Heart right ventricle (tissue), 16 donors: ENCODE measurements around the gene PRKCI. TPM values are rescaled to one million over a fixed set of nuclear protein-coding genes. Genes with fewer than 3 reads are reported as not detected.
A peak's percentile ranks its signal among the peaks of the same experiment; 100 is the strongest.
"Not testable (repeated sequence)": the region's sequence is repeated elsewhere in the genome, so short reads cannot be mapped to it uniquely, and the experiment has no call there.

Experiments
- ATAC-seq, 8 donors: fragments of 200-7000 bp; cut with Tn5 transposase; one replicate each; pipeline ENCODE4 v1.9.1; 2020; ENCODE audit warnings: mild to moderate bottlenecking in 8 of 8, moderate library complexity in 8 of 8, moderate number of reproducible peaks in 1 of 8
- DNase-seq, 2 donors: peaks; one replicate each; pipeline ENCODE4 v3.0.0-alpha.2; 2020
- H3K27ac ChIP-seq, 10 donors: fragments of 200-600 bp; sonication (generic) in 2 of 10; one replicate each; pipeline versions ENCODE4 v1.5.0 to v1.8.0; 2020 to 2022; ENCODE audit warnings: mild to moderate bottlenecking in 3 of 10
- H3K27me3 ChIP-seq, 7 donors: fragments of 200-600 bp; one replicate each; pipeline ENCODE4 v1.8.0; 2021 to 2022; ENCODE audit warnings: mild to moderate bottlenecking in 2 of 7
- H3K36me3 ChIP-seq, 9 donors: fragments of 200-600 bp; sonication (generic) in 1 of 9; one replicate each; pipeline versions ENCODE4 v1.5.0 to v1.8.0; 2020 to 2022; ENCODE audit warnings: mild to moderate bottlenecking in 2 of 9
- H3K4me1 ChIP-seq, 9 donors: fragments of 200-600 bp; sonication (generic) in 1 of 9; one replicate each; pipeline versions ENCODE4 v1.5.0 to v1.8.0; 2020 to 2022; ENCODE audit warnings: mild to moderate bottlenecking in 4 of 9
- H3K4me3 ChIP-seq, 10 donors: fragments of 200-600 bp; sonication (generic) in 2 of 10; one replicate each; pipeline versions ENCODE4 v1.5.0 to v1.8.0; 2020 to 2022; ENCODE audit warnings: mild to moderate bottlenecking in 7 of 10, moderate library complexity in 2 of 10
- H3K9me3 ChIP-seq, 11 donors: fragments of 200-600 bp in 10 of 11; sonication (generic) in 2 of 11; one replicate each; pipeline versions ENCODE4 v1.5.0 to v1.8.0; 2013 to 2022; ENCODE audit warnings: mild to moderate bottlenecking in 2 of 11, control low read depth in 1 of 11, moderate library complexity in 1 of 11
- WGBS, 2 donors: extraction: QIAGEN DNeasy Blood & Tissue Kit; methylation state at CpG; one replicate each; pipeline ENCODE4 v1.1.7; 2013; ENCODE audit warnings: inconsistent platforms in 1 of 2; 5-methylcytosine and 5-hydroxymethylcytosine counted together
- intact Hi-C, 10 donors: fragments of 100-400 bp; cut with DNase I; formaldehyde crosslinking; loops; one replicate each; pipeline versions ENCODE4 v1.11.1 to v1.14.2; 2022
- polyA plus RNA-seq, 2 donors: library from polyadenylated mRNA; stranded (reverse); fragments of 200-250 nt; gene quantifications; one replicate each; pipeline ENCODE4 v1.2.3, GENCODE V29; 2013
- total RNA-seq, 10 donors: library from RNA; stranded (reverse); fragmentation: NEBNext Ultra II Directional in 3 of 10; extraction: Animal tissue kit (Norgen Biotek cat#: 25700) in 3 of 10; gene quantifications; one replicate each; pipeline versions ENCODE4 v1.2.1 to v1.2.4, GENCODE V29; 2021 to 2023
- TF ChIP-seq, protein P1 (sequence below), 9 donors: fragments of 200-600 bp; sonication (generic) in 2 of 9; IDR thresholded peaks; one replicate each; pipeline versions ENCODE4 v1.5.0 to v1.8.0; 2021 to 2022; ENCODE audit warnings: antibody characterized with exemption in 9 of 9, mild to moderate bottlenecking in 5 of 9, moderate library complexity in 1 of 9
- donor health status: Arrhythmogenic right ventricular cardiomyopathy.
- donor health status: ischemic (EF 13 %, LVEDD 7.1; RV severe dilation, severe dysfunction).
- donor health status: healthy with polysubstance abuse.
- donor health status: DM: no; HTN: yes; CAD: no.
- donor health status: DM: no; HTN: no; CAD: no.
- donor health status: ischemic (EF 25% LVEDD 6.9; RV normal size, moderate dysfunction).
- donor health status: ischemic (EF 25% LVEDD 5.7; RV mildly dilated, moderate dysfunction).
- donor health status: healthy.
- donor health status: DM: yes; HTN: yes; CAD: no.
- donor health status: Ischemic cardiomyopathy.
- donor health status: ischemic (EF 35%, LVEDD 5.7; RV mildly dilated, moderate dysfunction).
- donor health status: nonischemic (EF 11% LVEDD 7.7; RV severe dilation, severe dysfunction).
- donor health status: DM: yes; HTN: yes; CAD: no.
- donor health status: PGD.
- donor health status: ischemic (EF 29% LVEDD 5.4; RV normal size, mild dysfunction).
- donor health status: nonischemic (EF 23%, LVEDD 6.1; RV moderate dilation, normal function).

The PRKCI gene
- total and polyA plus RNA-seq, 12 donors: 6.5 to 21.0 (median 13.1) TPM

- 13 to 14% methylated on average over 16 of the region's 16 CpGs for WGBS, 2 donors
- no peaks in the 10 kb centered on the region for H3K9me3 ChIP-seq
- no peaks in the 10 kb centered on the region for H3K27me3 ChIP-seq
- DNase-seq (no peak), ATAC-seq (peak in 6 of 8 donors; percentile 2 to 21 (median 6))
- intact Hi-C loops: loop anchor here in 4 of 10 donors (2.0 to 10.0 kb wide), 4 partner anchors 43 to 177 kb away; partner anchors contain the start of genes SKIL (in 3 of the 4) and PRKCI (in 1 of the 4)
- peak overlapping the region; percentile 91 to 99 (median 94) for H3K27ac ChIP-seq
- H3K4me1 ChIP-seq: peaks cover 0 to 28% (median 24%) of the 10 kb centered on the region in 9 donors
- H3K4me3 ChIP-seq: peak overlapping the region; percentile 71 to 99 (median 88)
- peaks cover 0 to 35% (median 25%) of the 10 kb centered on the region in 9 donors for H3K36me3 ChIP-seq
- TF ChIP-seq, protein P1, sequence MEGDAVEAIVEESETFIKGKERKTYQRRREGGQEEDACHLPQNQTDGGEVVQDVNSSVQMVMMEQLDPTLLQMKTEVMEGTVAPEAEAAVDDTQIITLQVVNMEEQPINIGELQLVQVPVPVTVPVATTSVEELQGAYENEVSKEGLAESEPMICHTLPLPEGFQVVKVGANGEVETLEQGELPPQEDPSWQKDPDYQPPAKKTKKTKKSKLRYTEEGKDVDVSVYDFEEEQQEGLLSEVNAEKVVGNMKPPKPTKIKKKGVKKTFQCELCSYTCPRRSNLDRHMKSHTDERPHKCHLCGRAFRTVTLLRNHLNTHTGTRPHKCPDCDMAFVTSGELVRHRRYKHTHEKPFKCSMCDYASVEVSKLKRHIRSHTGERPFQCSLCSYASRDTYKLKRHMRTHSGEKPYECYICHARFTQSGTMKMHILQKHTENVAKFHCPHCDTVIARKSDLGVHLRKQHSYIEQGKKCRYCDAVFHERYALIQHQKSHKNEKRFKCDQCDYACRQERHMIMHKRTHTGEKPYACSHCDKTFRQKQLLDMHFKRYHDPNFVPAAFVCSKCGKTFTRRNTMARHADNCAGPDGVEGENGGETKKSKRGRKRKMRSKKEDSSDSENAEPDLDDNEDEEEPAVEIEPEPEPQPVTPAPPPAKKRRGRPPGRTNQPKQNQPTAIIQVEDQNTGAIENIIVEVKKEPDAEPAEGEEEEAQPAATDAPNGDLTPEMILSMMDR (IDR thresholded peaks at IDR 0.05): no peak
Observed at GRCh38 chr3:170180079-170180907, 41.9 kb upstream of the PRKCI start.

GRCh38 chr3:170180908-170181885 is 41.0 kb upstream of the PRKCI start, which contains the start of gene PHC3:
TSS of gene PHC3 (minus strand) at chr3:170181733. CDS start at chr3:170181715, 18 bp downstream.
- ATAC-seq (peak; percentile 93 to 98 (median 97)), DNase-seq (peak; percentile 95)
- Histone ChIP-seq H3K27me3 (no peaks in the 10 kb centered on the region), H3K36me3 (peaks cover 0 to 26% (median 18%) of the 10 kb centered on the region in 9 donors), H3K9me3 (no peaks in the 10 kb centered on the region), H3K4me3 (peak within 1 kb of the TSS; percentile 71 to 99 (median 88)), H3K27ac (peak within 1 kb of the TSS; percentile 91 to 99 (median 94)), H3K4me1 (peaks cover 0 to 28% (median 23%) of the 10 kb centered on the region in 9 donors)
- 0 to 1% methylated on average over 63 to 71 of the region's 71 CpGs for WGBS, 2 donors
- intact Hi-C loops: loop anchor here in 4 of 10 donors (2.0 to 10.0 kb wide), 4 partner anchors 42 to 176 kb away; partner anchors contain the start of genes SKIL (in 3 of the 4) and PRKCI (in 1 of the 4)
- TF ChIP-seq, protein P1 (IDR thresholded peaks at IDR 0.05): peak in 7 of 9 donors; percentile 7 to 46 (median 26)

- TF ChIP-seq, protein P1 (IDR thresholded peaks at IDR 0.05): no peak
Observed at GRCh38 chr3:170189398-170190256, 32.6 kb upstream of the PRKCI start.

DNA sequence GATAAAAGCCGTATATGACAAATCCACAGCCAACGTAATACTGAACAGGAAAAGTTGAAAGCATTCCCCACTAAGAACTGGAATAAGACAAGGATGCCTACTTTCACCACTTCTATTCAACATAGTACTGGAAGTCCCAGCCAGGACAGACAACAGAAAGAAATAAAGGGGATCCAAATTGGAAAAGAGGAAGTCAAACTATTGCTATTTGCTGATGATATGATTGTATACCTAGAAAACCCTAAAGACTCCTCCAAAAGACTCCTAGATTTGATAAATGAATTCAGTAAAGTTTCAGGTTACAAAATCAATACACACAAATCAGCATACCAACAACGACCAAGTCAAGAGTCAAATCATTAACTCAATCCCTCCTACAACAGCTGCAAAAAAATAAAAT is 26.5 kb upstream of the PRKCI start:
- H3K4me3 ChIP-seq, H3K36me3 ChIP-seq, H3K27ac ChIP-seq, ATAC-seq, H3K9me3 ChIP-seq, intact Hi-C loops, H3K27me3 ChIP-seq, DNase-seq, H3K4me1 ChIP-seq: not testable (repeated sequence)
- 82 to 88% methylated on average over 3 of the region's 3 CpGs for WGBS, 2 donors

More at GRCh38 chr3:170189398-170190256, 32.6 kb upstream of the PRKCI start:
- peaks cover 0 to 3% (median 0%) of the 10 kb centered on the region in 7 donors for H3K27me3 ChIP-seq
- peak in 2 of 8 donors; percentile 12 to 35 for ATAC-seq
- H3K9me3 ChIP-seq: no peaks in the 10 kb centered on the region
- intact Hi-C loops: loop anchor here in 3 of 10 donors (5.0 to 10.0 kb wide), 3 partner anchors 33 to 165 kb away; partner anchors contain the start of genes PRKCI (in 1 of the 3) and SKIL (in 1 of the 3)
- H3K27ac ChIP-seq: no peak overlapping the region
- no peak overlapping the region for H3K4me3 ChIP-seq
- H3K4me1 ChIP-seq: no peaks in the 10 kb centered on the region
- WGBS, 2 donors: 87 to 88% methylated on average over 4 of the region's 4 CpGs
- H3K36me3 ChIP-seq: no peaks in the 10 kb centered on the region
- DNase-seq: no peak
